HG03103 (cell line): ENCODE data around the gene FOXF2.

Experiments used
- ATAC-seq: cut with Tn5 transposase; IDR thresholded peaks from one replicate; pipeline ENCODE4 v1.9.1; 2021; ENCODE audit warnings: low read depth; ENCODE audit not compliant: unreplicated experiment

The FOXF2 gene

DNA sequence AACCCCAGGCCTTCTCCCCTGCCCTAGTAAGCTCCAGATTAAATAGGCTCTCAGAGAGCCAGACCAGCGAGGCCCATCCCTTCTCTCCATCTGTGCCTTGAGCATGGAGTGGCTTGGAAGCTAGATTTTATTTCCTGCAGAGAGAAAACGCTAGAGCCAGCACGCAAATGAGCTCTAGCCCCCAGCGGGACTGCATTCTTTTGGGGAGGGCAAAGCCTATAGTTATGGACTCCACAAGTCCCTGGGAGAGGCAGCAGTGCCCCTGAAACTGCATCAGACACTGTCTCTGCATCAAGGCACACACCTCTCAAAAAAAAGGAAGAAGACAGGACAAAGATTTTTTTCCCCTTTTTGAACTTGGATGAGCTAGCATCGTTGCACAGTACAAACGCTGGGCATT, 15.8 kb downstream of the FOXF2 start:
- no peak for ATAC-seq

DNA sequence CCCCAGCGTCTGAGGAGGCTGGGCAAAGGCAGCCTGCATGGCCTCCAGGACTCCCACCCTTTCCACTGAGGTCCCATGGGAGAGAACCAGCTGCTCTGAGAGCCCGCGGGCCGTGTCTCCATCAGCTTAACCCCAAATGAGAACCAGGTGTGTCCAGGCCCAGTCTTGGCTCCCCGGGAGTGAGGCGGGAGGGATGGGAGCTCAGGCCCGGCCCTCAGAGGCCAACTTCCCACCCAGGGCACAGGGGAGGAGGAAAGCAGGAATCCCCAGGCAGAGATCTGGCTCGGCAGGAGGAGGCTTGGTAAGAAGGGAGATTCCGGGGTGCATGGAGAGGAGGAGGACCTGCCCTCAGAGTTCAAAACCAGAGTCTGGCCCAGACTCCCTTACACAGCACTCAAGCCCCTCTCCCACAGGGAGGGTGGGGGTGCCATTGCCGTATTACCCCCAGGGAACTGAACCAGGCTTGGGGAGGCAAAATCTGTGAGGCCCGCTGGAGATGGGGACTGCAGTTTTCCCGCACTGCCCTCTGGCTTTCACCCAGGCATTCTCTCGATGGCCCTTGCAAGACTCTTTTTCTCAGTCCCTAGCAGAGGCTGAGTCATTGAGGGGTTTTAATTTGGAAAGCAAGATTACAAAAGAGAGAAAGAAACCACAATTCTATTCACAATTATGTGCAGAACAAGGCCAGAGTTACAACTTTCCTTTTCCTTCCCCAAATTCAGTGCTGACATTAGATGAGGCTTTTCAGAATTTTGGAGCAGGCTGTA, 17.1 kb downstream of the FOXF2 start:
- no peak for ATAC-seq

DNA sequence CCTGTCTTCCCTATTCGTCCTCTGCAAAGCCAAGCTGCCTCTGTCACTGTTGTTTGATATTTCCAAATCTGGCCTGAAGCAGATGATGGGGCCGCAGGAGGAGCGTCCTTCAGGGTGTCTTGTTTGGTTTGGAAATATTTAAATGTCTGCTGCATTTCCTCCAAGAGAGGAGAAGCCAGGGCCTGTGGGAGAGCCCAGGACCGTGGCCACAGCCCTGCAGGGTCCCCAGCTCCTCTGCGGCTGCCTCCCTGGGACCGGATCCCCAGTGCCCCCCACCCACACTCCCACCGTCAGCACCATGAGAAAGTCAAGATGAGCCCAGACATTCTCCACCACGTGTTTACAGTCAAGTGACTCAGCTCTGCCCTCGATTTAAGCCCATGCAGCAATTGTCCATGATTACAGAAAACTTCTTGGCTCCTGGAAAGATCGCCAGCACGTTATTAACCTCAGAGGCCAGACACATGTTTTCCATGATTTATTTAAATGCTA, 18.2 kb downstream of the FOXF2 start:
- no peak for ATAC-seq

DNA sequence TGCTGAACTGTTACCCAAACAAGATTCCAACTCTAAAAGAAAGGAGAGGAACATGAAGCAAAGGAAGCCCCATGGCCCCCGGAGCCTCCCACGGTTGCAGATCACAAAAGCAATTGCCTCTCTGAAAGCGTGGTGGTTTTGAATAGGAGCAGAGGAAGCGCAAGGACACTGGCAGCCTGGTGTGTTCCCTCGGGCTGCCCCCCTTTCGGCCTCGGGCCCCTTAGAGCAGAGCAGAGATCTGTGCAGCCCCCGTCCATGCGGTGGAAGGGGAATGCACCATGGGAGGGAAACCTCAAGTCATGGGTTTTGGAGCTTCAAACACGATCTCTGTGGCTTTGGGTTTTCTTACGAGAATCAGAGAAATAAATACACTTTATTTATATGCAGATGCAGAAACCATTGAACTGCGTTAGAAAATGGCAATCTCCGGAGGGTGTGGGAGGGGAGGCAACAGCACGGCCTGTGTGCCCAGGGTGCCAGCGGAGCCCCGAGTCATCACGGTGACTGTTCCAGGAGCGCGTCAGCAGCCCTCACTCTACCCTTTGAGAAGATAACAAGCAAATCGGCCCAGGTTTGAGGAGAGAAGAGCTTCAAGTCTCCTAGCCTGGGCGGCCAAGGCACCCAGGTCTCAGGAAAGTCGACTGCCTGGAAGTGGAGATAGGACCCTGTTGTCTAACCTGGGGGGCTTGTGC, 20.5 kb downstream of the FOXF2 start:
- ATAC-seq = no peak

DNA sequence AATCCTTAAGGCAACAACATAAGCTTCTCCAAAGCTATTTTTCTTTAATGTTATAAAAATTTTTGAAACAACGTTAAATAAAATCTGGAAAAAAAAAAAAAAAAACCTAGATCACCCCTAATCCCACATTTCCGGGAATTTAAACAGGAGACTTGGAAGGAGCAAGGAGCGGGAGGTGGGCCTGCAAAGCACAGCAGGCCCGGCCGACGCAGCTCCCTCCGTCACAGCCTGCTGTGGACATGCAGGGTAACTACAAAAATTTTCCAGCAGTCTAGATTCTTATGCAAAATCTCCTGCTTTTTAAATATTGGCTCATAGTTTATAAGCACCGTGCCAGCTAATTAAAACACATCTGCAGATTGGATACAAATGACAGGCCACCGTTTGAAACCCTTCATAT, 23.5 kb downstream of the FOXF2 start:
- ATAC-seq = no peak

DNA sequence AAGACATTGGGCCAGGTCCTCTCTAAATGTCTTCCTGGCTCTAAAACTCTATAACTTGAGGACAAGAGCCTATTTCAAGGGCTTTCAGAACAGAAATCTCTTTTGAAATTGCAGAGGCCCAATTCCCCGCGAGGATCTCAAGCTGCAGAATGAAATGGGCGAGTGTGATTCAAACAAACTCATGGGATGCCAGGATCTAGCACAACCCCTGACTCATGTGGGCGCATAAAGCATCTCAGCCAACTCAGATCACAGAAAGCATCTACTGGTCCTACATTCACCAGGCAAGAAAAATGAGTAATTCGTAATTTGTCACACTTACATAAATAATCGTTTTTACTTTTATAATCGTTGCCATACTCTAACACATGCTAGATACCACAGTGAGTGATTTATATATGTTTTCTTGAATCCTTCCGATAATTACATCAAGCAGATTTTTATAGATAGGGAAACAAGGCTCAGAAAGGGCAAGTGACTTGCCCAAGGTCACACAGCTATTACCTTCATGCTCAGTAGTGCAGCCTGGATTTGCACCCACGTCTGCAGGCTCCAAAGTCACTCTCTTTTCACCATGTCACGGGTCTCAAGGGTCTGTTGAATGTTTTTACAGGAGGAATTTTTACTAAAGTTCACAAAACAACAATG, 26.2 kb downstream of the FOXF2 start:
- no peak for ATAC-seq

DNA sequence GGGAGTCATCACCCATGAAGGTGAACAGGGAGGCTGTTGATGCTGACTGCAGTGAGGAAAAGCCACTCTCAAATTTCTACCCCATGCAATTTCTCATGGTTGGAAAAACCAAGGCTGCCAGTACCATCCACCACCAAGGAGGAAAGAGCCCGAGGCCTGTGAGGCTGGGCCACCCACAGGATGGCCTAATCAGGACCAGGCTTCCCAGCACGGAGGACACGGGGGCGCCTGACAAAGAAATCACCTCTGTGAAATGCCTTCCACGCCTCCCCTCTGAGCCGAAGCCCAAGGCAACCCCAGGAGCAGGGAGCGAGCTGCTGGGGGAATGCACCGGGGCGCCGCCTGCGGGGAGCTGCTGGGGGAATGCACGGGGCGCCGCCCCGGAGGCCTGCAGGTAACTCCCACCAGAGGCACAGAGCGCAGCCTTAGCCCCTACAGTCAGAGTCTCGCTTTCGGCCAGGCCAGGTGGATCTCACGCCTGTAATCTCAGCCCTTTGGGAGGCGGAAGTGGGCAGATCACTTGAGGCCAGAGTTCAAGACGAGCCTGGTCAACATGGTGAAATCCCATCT, 26.9 kb downstream of the FOXF2 start:
- ATAC-seq = no peak

DNA sequence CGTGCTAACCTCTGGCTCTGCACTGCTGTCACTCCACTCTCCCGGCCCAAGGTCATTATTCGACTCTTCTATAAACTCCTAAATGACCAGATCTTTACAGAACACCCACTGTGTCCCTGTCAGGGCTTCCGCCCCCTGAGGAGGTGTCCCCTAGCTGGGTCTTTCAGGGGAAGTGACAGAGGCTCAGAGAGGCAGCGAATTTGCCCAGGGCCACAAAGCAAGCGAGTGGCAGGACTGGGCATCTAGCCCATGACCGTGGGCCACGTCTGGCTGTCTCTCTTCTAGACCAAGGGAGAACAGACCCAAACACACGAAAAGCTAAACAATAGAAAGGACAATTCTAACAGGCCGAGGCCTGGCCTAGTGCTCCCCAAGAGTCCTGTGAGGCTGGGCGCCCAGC, 27.4 kb downstream of the FOXF2 start:
- ATAC-seq = no peak

DNA sequence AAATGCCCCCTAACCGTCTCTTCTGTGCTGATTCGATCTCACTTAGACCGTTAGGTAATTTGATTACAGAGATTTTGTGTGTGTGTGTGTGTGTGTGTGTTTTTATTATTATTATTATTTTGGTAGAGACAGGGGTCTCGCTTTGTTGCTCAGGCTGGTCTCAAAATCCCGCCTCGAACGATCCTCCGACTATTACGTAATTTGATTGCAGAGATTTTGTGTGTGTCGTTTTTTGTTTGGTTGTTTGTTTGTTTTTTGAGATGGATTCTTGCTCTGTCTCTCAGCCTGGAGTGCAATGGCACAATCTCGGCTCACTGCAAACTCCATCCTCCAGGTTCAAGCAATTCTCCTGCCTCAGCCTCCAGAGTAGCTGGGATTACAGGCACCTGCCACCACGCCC, 28.3 kb downstream of the FOXF2 start:
- ATAC-seq = no peak

DNA sequence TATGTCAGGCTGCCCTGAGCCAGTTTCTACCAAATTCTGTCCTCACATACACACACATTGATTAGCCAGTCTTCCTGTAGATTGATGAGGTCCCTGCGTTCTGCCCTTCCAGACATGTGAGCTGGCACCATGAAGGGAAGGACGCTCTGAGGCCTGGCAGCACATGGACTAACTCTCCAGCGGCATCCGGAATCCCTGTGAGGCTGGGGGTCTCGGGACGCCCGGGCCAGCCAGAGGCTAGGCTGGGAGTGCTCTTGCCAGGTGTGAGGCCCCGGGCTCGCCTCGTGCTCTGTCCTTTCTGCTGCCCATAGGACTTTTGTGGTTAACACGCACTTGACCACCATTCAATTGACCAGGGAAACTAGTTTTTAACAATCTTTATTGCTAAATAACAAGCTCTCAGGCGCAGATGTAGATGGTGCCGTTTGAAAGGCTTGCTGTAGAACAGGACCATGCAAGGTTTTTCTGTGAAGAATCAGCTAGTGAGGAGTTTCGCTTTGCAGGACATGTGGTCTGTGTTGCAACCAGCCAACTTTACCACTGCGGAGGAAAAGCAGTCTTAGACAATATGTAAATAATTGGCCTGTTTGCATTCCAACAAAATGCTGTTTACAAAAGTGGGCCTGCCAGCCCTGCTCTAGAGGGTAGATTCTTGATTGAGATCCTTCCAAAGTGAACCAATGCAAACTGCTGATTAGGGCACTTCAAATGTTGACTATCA, 29.3 kb downstream of the FOXF2 start:
- ATAC-seq = no peak

DNA sequence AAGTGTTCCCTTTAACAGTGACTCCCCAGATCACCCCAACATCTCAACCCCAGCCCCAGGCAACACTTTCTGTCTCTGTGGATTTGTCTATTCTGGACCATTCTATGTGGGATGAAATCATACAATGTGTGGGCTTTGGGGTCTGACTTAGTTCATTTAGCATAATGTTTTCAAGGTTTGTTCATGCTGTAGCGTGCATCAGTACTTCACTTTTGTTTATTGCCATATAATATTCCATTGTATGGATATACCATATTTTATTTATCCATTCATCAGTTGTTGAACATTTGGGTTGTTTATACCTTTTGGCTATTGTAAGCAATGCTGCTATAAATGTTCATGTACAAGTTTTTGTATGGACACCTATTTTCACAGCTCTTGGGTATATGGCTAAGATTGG, 31.0 kb downstream of the FOXF2 start:
- ATAC-seq = no peak

DNA sequence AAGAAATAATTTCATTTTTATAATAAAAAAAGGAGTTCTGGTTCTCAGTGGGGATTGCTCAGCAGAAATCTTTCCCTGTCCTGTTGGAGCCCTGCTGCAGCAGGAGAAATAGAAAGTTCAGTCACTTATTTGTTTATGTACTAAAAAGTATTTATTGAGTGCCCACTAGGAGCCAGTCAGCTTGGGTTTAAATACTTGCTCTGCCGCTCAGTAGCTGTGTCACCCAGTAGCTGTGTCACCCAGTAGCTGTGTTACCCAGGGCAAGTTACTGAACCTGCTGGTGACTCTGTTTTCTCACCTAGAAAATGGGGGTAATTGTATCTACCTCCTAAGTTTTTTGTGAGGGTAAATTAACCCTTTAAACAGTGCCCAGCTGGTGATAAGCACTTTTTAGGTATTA, 32.9 kb downstream of the FOXF2 start:
- ATAC-seq = no peak

DNA sequence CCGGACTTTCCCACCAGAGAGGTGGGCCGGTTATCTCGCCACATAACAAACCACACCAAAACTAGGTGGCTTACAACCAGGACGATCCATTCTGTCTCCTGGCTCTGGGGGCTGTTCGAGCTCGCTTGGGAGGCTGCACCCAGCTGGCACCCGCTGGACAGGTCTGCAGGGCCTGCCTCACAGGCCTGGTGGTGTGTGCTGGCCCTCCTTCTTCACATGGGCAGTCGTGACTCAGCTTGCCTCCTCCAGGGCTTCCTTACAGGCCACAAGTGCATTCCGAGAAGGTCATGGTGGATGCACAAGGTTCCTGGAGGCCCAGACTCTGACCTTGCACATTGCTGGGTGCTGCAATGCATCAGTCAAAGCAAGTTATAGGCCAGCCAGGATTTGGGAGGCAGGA, 34.2 kb downstream of the FOXF2 start:
- ATAC-seq = no peak

DNA sequence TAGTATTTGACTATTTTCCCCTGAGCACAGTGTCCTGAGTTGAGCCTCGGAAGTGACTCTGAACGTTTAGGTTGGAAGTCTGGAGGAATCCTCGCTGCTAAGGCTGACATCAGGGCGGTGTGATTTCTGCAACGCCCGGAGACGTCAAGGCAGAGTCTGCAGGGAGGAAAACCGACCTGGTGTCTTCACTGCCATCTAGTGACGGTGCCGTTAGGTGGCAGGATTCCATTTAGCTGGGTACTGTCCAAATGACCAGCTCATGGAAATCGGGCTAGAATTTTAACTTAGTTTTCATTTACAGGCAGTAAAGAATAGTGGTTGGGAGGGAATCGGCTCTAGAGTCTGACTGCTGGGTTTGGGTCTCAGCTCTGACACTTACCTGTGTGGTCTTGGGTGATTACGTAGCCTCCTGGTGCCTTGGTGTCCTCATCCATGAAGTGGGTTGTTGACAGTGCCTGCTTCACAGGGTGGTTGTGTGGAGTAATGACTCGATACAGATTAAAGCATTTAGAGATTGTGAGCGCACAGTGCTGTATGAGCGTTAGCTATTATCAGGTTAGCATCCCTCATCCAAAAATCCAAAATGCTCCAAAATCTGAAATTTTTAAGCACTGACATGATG, 35.0 kb downstream of the FOXF2 start:
- no peak for ATAC-seq

DNA sequence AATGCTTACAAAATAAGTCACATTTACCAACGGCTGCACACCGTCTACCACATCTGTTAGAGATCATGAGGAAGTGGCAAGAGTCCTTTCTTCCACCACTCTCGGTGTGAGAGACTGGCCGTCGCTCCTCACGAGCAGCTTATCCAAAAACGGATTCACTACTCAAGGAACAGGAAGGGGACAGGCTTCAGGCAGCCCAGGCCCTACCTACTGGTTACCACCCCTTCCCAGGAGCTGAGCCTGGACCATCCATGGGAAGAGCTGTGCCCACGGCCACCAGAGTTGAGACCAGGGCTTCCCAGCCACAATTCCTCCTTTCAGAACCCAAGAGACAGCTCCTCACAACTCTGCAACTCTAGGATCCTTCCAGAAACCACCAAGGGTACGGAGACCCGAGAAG, 37.0 kb downstream of the FOXF2 start:
- no peak for ATAC-seq

DNA sequence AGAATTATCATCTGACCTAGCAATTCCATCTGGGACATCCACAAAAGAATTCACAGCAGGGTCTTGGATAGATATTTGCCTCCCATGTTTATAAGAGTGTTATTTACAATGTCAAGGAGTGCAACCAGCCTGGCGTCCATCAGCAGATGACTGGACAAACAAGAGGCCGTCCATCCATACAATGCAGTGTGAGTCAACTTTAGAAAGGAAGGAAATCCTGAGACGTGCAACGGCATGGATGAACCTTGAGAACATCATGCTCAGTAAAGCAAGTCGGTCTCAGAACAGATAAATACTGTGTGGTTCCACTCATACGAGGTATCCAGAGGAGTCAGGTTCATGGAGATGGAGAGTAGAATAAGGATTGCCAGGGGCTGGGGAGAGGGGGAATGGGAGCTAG, 46.4 kb downstream of the FOXF2 start:
- ATAC-seq = no peak

DNA sequence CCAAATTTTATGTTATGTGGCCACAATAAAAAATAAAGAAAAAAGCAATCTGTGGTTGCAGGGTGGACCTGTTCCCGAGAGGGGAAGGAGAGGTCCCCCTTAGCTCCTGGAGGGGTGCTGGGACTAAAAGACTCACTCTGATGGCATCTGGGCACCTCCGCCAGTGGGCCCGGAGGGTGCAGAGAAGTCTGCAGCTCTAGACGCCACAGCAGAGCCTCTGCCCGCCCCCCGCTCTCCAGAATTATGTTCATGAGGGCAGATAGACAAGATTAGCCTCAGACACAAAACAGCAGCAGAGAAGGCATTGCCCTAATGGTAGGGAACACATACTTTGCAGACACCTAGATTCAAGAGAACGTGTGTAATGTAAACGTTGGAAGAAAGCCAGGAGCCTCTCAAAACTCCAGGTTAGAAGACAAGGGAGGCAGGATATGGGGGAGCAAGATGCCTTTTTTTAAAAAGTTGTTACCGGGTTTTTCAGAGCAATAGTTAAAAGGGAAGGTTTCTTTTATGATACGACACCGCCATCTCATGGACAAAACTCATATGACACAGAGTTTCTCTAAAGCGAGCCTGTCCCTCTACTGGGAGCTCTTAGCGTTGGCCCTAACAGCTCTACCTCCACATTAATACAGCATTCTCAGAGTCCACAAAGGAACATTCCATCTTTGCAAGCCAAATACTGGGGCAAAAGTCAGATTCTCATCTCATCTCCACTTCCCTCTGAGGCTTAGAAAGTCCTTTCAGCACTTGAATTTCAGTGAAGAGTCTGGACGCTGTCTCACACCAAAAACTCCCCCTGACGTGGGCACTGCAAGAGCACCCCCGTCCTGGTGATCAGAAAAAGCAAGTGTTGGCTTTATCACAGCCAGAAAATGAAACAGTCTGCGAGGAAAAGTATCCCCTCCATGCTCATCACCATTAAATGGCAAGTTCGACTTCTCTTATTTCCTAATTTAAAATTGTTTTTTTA, 47.2 kb downstream of the FOXF2 start:
- no peak for ATAC-seq

DNA sequence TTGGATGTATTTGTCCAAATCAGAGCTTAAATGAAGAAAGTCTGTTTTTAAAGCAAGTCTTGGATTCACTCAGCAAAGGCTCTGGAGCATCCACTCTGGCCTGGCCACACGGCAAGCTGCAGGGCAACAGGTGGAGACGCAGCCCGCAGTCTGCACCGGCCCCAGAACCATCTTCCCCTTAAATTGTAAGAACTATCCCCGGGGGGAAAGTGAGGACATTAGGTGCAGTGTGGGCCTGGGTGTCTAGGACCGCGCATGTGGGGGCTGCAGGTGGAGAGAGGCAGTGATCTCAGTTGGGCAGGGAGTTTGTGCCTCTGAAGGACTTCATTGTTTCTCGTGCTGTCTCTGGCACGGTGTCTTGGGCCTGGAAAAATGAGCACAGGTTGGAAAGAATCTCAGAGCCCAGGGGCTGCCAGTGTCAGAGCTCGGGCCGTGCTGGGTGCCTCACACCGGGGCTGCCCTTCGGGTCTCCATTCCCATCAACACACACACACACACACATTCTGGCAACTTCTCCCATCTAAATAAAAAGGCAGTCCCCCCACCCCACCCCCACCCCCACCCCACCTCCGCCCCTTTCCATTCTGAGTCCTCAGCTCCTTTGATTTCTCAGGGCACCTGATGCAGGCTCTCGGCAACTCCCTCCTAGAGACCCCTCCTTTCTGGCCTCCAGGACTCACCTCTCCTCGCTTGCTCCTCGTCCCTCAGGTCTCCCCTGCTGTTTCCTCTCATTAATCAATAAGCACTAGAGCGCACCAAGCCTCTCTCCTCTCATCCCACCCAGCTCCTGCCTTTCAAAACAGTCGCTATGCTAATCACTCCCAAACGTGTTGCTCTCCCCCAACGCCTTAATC, 48.4 kb downstream of the FOXF2 start:
- no peak for ATAC-seq
